H9 (cell line): ENCODE results near the gene ATXN1L. TPM values are rescaled to one million over a fixed set of nuclear protein-coding genes. Genes with fewer than 3 reads are reported as not detected.

Source experiments
- DNase-seq: peaks from one replicate; pipeline ENCODE4 v3.0.0-alpha.2; 2017
- H2AFZ ChIP-seq: one replicate; pipeline ENCODE4 v1.6.1; 2013; ENCODE audit warnings: mild to moderate bottlenecking, low read length, control low read depth, moderate library complexity
- H2AK5ac ChIP-seq: 2 replicates; pipeline ENCODE4 v1.6.1; 2013; ENCODE audit warnings: low read length, control low read depth, mixed read lengths; ENCODE audit not compliant: insufficient read length
- H2BK120ac ChIP-seq: one replicate; pipeline ENCODE4 v1.6.1; 2013; ENCODE audit warnings: low read depth, mild to moderate bottlenecking, low read length, control low read depth, inconsistent platforms; ENCODE audit not compliant: poor library complexity, severe bottlenecking
- H2BK12ac ChIP-seq: 2 replicates; pipeline ENCODE4 v1.6.1; 2013; ENCODE audit warnings: low read length, control low read depth, mixed read lengths, low read depth; ENCODE audit not compliant: insufficient read length
- H2BK15ac ChIP-seq: 2 replicates; pipeline ENCODE4 v1.6.1; 2013; ENCODE audit warnings: low read depth, low read length, control low read depth
- H2BK20ac ChIP-seq: one replicate; pipeline ENCODE4 v1.6.1; 2013; ENCODE audit warnings: low read depth, mild to moderate bottlenecking, low read length, control low read depth, inconsistent platforms; ENCODE audit not compliant: poor library complexity, severe bottlenecking
- H2BK5ac ChIP-seq: 2 replicates; pipeline ENCODE4 v1.6.1; 2013; ENCODE audit warnings: low read length, control low read depth, mixed read lengths; ENCODE audit not compliant: insufficient read length
- H3K14ac ChIP-seq: 2 replicates; pipeline ENCODE4 v1.6.1; 2013; ENCODE audit warnings: low read length, control low read depth; ENCODE audit not compliant: insufficient read depth
- H3K18ac ChIP-seq: 2 replicates; pipeline ENCODE4 v1.6.1; 2013; ENCODE audit warnings: low read depth, mild to moderate bottlenecking, mixed read lengths, low read length, control low read depth; ENCODE audit not compliant: insufficient read length
- H3K23ac ChIP-seq: 2 replicates; pipeline ENCODE4 v1.6.1; 2013; ENCODE audit warnings: low read length, control low read depth, mixed read lengths, low read depth; ENCODE audit not compliant: insufficient read length
- H3K23me2 ChIP-seq: 2 replicates; pipeline ENCODE4 v1.6.1; 2013; ENCODE audit warnings: low read depth, mild to moderate bottlenecking, mixed read lengths, low read length, control low read depth; ENCODE audit not compliant: insufficient read length, poor library complexity, severe bottlenecking
- H3K27ac ChIP-seq: 2 replicates; pipeline ENCODE4 v1.5.1; 2013; ENCODE audit warnings: low read length, control low read depth, mixed read lengths, low read depth; ENCODE audit not compliant: insufficient read length
- H3K27me3 ChIP-seq: 2 replicates; pipeline ENCODE4 v1.6.1; 2013; ENCODE audit warnings: low read length, control low read depth, inconsistent platforms; ENCODE audit not compliant: insufficient read depth
- H3K4ac ChIP-seq: 2 replicates; pipeline ENCODE4 v1.6.1; 2013; ENCODE audit warnings: low read depth, mild to moderate bottlenecking, control low read depth, inconsistent platforms, low read length, moderate library complexity
- H3K4me1 ChIP-seq: 2 replicates; pipeline ENCODE4 v1.6.1; 2013; ENCODE audit warnings: low read length, control low read depth, inconsistent platforms; ENCODE audit not compliant: insufficient read depth
- H3K4me2 ChIP-seq: 2 replicates; pipeline ENCODE4 v1.6.1; 2013; ENCODE audit warnings: low read length, control low read depth, mixed read lengths; ENCODE audit not compliant: insufficient read length, insufficient read depth
- H3K56ac ChIP-seq: 2 replicates; pipeline ENCODE4 v1.6.1; 2013; ENCODE audit warnings: low read depth, mild to moderate bottlenecking, mixed read lengths, low read length, control low read depth; ENCODE audit not compliant: insufficient read length
- H3K79me1 ChIP-seq: 2 replicates; pipeline ENCODE4 v1.6.1; 2013; ENCODE audit warnings: low read depth, mild to moderate bottlenecking, moderate library complexity, low read length, control low read depth, inconsistent platforms; ENCODE audit not compliant: insufficient read depth, poor library complexity, severe bottlenecking
- H3K79me2 ChIP-seq: 2 replicates; pipeline ENCODE4 v1.6.1; 2013; ENCODE audit warnings: low read length, control low read depth, inconsistent platforms; ENCODE audit not compliant: insufficient read depth
- H3K9ac ChIP-seq: 2 replicates; pipeline ENCODE4 v1.6.1; 2013; ENCODE audit warnings: low read length, control low read depth, mixed read lengths; ENCODE audit not compliant: insufficient read length; ENCODE audit errors: extremely low read depth
- H3K9me3 ChIP-seq: one replicate; pipeline ENCODE4 v1.6.1; 2013; ENCODE audit warnings: low read depth, low read length, inconsistent platforms; ENCODE audit not compliant: control insufficient read depth
- H3T11ph ChIP-seq: one replicate; pipeline ENCODE4 v1.6.1; 2013; ENCODE audit warnings: mild to moderate bottlenecking, low read length, control low read depth, inconsistent platforms
- H4K20me1 ChIP-seq: one replicate; pipeline ENCODE4 v1.6.1; 2013; ENCODE audit not compliant: control insufficient read depth, insufficient read length, insufficient read depth
- H4K5ac ChIP-seq: 2 replicates; pipeline ENCODE4 v1.6.1; 2013; ENCODE audit warnings: low read depth, mild to moderate bottlenecking, mixed read lengths, low read length, control low read depth; ENCODE audit not compliant: insufficient read length
- H4K8ac ChIP-seq: replicated peaks from 2 replicates; pipeline ENCODE4 v1.6.1; 2013; ENCODE audit warnings: low read length, control low read depth, mixed read lengths, low read depth; ENCODE audit not compliant: insufficient read length
- H4K91ac ChIP-seq: 2 replicates; pipeline ENCODE4 v1.6.1; 2013; ENCODE audit warnings: low read depth, mild to moderate bottlenecking, moderate library complexity, mixed read lengths, low read length, control low read depth; ENCODE audit not compliant: insufficient read length
- H3K27ac Mint-ChIP-seq, 3 experiments: 2 replicates in 2 of 3; 3 replicates in 1 of 3; pipeline ENCODE4 v1.8.0; 2020 to 2021; ENCODE audit warnings: mixed read lengths in 3 of 3, mild to moderate bottlenecking in 1 of 3, moderate library complexity in 1 of 3
- H3K27me3 Mint-ChIP-seq: 2 replicates; pipeline ENCODE4 v1.8.0; 2021; ENCODE audit warnings: low read depth, mild to moderate bottlenecking, moderate library complexity, mixed read lengths
- H3K36me3 Mint-ChIP-seq, 3 experiments: 2 replicates in 2 of 3; 3 replicates in 1 of 3; pipeline ENCODE4 v1.8.0; 2020 to 2021; ENCODE audit warnings: low read depth in 3 of 3, mixed read lengths in 3 of 3; ENCODE audit not compliant: insufficient read depth in 1 of 3
- H3K4me1 Mint-ChIP-seq, 2 experiments: 2 replicates each; pipeline ENCODE4 v1.8.0; 2020; ENCODE audit warnings: mixed read lengths in 2 of 2
- H3K4me3 Mint-ChIP-seq, 2 experiments: 2 replicates in 1 of 2; 3 replicates in 1 of 2; pipeline ENCODE4 v1.8.0; 2020 to 2021; ENCODE audit warnings: mild to moderate bottlenecking in 2 of 2, mixed read lengths in 2 of 2, moderate library complexity in 1 of 2
- H3K9me3 Mint-ChIP-seq, 2 experiments: 2 replicates in 1 of 2; 3 replicates in 1 of 2; pipeline ENCODE4 v1.8.0; 2020; ENCODE audit warnings: mild to moderate bottlenecking in 2 of 2, mixed read lengths in 2 of 2, moderate library complexity in 1 of 2
- WGBS: extraction: QIAGEN DNeasy Blood & Tissue Kit; methylation state at CpG from one replicate; pipeline ENCODE4 v1.1.7; 2013; ENCODE audit warnings: missing lambda C conversion rate, low lambda C conversion rate, mixed read lengths; ENCODE audit not compliant: insufficient read length; ENCODE audit errors: extremely low coverage; 5-methylcytosine and 5-hydroxymethylcytosine counted together
- total RNA-seq: library from RNA; stranded (reverse); gene quantifications from 2 replicates; pipeline ENCODE4 v1.2.1, GENCODE V29; 2021
- TF ChIP-seq, protein P1 (sequence below): fragments of 200-600 bp; sonication (generic); conservative IDR thresholded peaks from 3 replicates; pipeline ENCODE4 v1.8.0; 2021; ENCODE audit warnings: antibody characterized with exemption, mild to moderate bottlenecking

The ATXN1L gene
- total RNA-seq, 1 experiment from 2014 or later, result 30.3 TPM

DNA sequence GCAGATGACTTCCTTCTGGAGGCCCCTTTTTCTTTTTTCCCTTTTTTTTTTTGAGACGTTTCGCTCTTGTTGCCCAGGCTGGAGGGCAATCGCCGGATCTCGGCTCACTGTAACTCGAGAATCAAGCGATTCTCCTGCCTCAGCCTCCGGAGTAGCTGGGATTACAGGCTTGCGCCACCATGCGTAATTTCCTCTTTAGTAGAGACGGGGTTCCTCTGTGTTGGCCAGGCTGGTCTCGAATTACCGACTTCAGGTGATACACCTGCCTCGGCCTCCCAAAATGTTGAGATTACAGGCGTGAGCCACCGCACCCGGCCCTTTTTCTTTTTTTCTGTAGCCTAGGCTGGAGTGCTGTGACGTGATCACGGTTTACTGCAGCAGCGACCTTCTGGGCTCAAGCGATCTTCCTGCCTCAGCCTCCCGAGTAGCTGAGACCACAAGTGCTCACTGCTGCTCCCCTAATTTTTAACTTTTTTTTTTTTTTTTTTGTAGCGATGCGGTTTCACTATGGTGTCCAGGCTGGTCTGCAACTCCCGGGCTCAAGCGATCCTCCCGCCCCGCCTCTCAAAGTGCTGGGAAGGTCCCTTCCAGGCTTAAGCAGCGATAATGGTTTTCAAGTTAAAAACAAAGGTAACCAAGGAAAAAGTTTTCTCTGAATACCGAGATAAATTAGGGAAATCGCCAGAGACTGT lies 48.6 kb downstream of the ATXN1L start:
- H2AK5ac ChIP-seq, result no peak overlapping the region
- H2AFZ ChIP-seq, result no peak overlapping the region
- H3K27me3 Mint-ChIP-seq, result no peaks in the 10 kb centered on the region; the same call in 1 of the 2 replicates
- no peak overlapping the region for H2BK5ac ChIP-seq
- no peak overlapping the region for H3T11ph ChIP-seq
- peaks cover 7% of the 10 kb centered on the region for H3K23me2 ChIP-seq
- TF ChIP-seq, protein P1, sequence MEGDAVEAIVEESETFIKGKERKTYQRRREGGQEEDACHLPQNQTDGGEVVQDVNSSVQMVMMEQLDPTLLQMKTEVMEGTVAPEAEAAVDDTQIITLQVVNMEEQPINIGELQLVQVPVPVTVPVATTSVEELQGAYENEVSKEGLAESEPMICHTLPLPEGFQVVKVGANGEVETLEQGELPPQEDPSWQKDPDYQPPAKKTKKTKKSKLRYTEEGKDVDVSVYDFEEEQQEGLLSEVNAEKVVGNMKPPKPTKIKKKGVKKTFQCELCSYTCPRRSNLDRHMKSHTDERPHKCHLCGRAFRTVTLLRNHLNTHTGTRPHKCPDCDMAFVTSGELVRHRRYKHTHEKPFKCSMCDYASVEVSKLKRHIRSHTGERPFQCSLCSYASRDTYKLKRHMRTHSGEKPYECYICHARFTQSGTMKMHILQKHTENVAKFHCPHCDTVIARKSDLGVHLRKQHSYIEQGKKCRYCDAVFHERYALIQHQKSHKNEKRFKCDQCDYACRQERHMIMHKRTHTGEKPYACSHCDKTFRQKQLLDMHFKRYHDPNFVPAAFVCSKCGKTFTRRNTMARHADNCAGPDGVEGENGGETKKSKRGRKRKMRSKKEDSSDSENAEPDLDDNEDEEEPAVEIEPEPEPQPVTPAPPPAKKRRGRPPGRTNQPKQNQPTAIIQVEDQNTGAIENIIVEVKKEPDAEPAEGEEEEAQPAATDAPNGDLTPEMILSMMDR, result peak; percentile 20; the same call in 1 of the 3 replicates
- H3K9me3 Mint-ChIP-seq, result peaks cover 0 to 2% of the 10 kb centered on the region in 2 experiments; a peak in 1 of 5 replicates
- no peaks in the 10 kb centered on the region for H3K4me1 ChIP-seq
- H3K27me3 ChIP-seq, result no peaks in the 10 kb centered on the region
- peak overlapping the region; percentile 88 for H3K14ac ChIP-seq
- DNase-seq, result peak; percentile 86
- peak overlapping the region; percentile 97 to 98 for H3K4me3 Mint-ChIP-seq
- peaks cover 25% of the 10 kb centered on the region; the same call in 1 of the 2 replicates for H3K79me2 ChIP-seq
- H2BK120ac ChIP-seq, result no peak overlapping the region
- H4K20me1 ChIP-seq, result no peaks in the 10 kb centered on the region
- no peak overlapping the region for H2BK15ac ChIP-seq
- H3K9me3 ChIP-seq, result no peaks in the 10 kb centered on the region
- H3K56ac ChIP-seq, result no peak overlapping the region
- peaks cover 8 to 16% of the 10 kb centered on the region in 2 experiments for H3K4me1 Mint-ChIP-seq
- H3K9ac ChIP-seq, result peak overlapping the region; percentile 89
- no peak overlapping the region for H3K23ac ChIP-seq
- H2BK20ac ChIP-seq, result no peak overlapping the region
- H2BK12ac ChIP-seq, result no peak overlapping the region
- H3K4me2 ChIP-seq, result peak overlapping the region; percentile 93
- H3K18ac ChIP-seq, result peak overlapping the region; percentile 58
- H4K8ac ChIP-seq, result no peak overlapping the region
- WGBS, result no CpG with 5 or more reads among the region's 31 CpGs
- peaks cover 6 to 8% (median 6%) of the 10 kb centered on the region in 3 experiments; a peak in 6 of 7 replicates for H3K36me3 Mint-ChIP-seq
- H4K91ac ChIP-seq, result no peak overlapping the region
- H3K27ac Mint-ChIP-seq, result peak overlapping the region; percentile 99 to 100 (median 99)
- no peak overlapping the region for H4K5ac ChIP-seq
- peak overlapping the region; percentile 59 for H3K27ac ChIP-seq
- H3K4ac ChIP-seq, result no peak overlapping the region
- no peaks in the 10 kb centered on the region for H3K79me1 ChIP-seq
